ENCODE results near the gene EPHA10.

Gene EPHA10

GRCh38 chr1:37676281-37677142, 88.4 kb downstream of the EPHA10 start (continued):
- TF ChIP-seq SALL2 (tag by site-specific recombination; IDR thresholded peaks at IDR 0.05; ENCODE audit: borderline replicate concordance) (no peak), ZNF132 (tag by site-specific recombination; IDR thresholded peaks at IDR 0.05; ENCODE audit: borderline replicate concordance) (no peak), ZNF623 (tag by site-specific recombination; IDR thresholded peaks at IDR 0.05) (no peak), SP3 (tag by site-specific recombination; IDR thresholded peaks at IDR 0.05) (no peak), ZNF785 (tag by site-specific recombination; IDR thresholded peaks at IDR 0.05) (no peak), GLIS1 (tag by site-specific recombination; IDR thresholded peaks at IDR 0.05) (no peak), ZBTB10 (tag by site-specific recombination; IDR thresholded peaks at IDR 0.05) (no peak), ZNF510 (tag by site-specific recombination; IDR thresholded peaks at IDR 0.05; ENCODE audit: insufficient replicate concordance) (no peak), ZNF19 (tag by site-specific recombination; IDR thresholded peaks at IDR 0.05; ENCODE audit: low read depth) (no peak), INSM2 (tag by site-specific recombination; IDR thresholded peaks at IDR 0.05) (no peak), BCL6B (tag by site-specific recombination; IDR thresholded peaks at IDR 0.05) (no peak), ZSCAN30 (tag by site-specific recombination; IDR thresholded peaks at IDR 0.05) (peak; percentile 73), ZNF692 (tag by site-specific recombination; IDR thresholded peaks at IDR 0.05) (no peak), ZNF530 (tag by site-specific recombination; IDR thresholded peaks at IDR 0.05; ENCODE audit: low read depth) (no peak), ZNF707 (tag by site-specific recombination; IDR thresholded peaks at IDR 0.05) (no peak), ZNF266 (tag by site-specific recombination; IDR thresholded peaks at IDR 0.05; ENCODE audit: low read depth) (no peak), ZNF76 (tag by site-specific recombination; IDR thresholded peaks at IDR 0.05; ENCODE audit: borderline replicate concordance, low read depth) (no peak), ZNF792 (tag by site-specific recombination; IDR thresholded peaks at IDR 0.05) (no peak), ZNF596 (tag by site-specific recombination; IDR thresholded peaks at IDR 0.05) (no peak), MEIS1 (CRISPR knock-in tag; IDR thresholded peaks at IDR 0.05; ENCODE audit: borderline replicate concordance) (no peak), ZNF837 (tag by site-specific recombination; IDR thresholded peaks at IDR 0.05) (no peak), SP7 (tag by site-specific recombination; IDR thresholded peaks at IDR 0.05) (no peak), ZNF2 (tag by site-specific recombination; IDR thresholded peaks at IDR 0.05) (no peak), ZNF146 (tag by site-specific recombination; IDR thresholded peaks at IDR 0.05) (no peak), ZNF48 (tag by site-specific recombination; IDR thresholded peaks at IDR 0.05) (no peak), ZNF223 (tag by site-specific recombination; IDR thresholded peaks at IDR 0.05) (no peak), HOXC10 (CRISPR knock-in tag; IDR thresholded peaks at IDR 0.05) (no peak), SP2 (tag by site-specific recombination; IDR thresholded peaks at IDR 0.05) (no peak), ZSCAN18 (tag by site-specific recombination; IDR thresholded peaks at IDR 0.05) (no peak), ZNF473 (tag by site-specific recombination; IDR thresholded peaks at IDR 0.05) (no peak), ZNF354C (tag by site-specific recombination; IDR thresholded peaks at IDR 0.05; ENCODE audit: borderline replicate concordance, low read depth) (no peak), ZBTB20 (tag by site-specific recombination; IDR thresholded peaks at IDR 0.05) (no peak), ZNF658 (tag by site-specific recombination; IDR thresholded peaks at IDR 0.05) (no peak), KLF8 (tag by site-specific recombination; IDR thresholded peaks at IDR 0.05) (no peak)
